Esophagus muscularis mucosa (tissue), 3 donors: ENCODE measurements around the gene OTOG.

Experiments used
- CTCF ChIP-seq, 3 experiments: fragments of 200-600 bp in 2 of 3; fragments of 450-650 bp in 1 of 3; sonication (generic) in 2 of 3; IDR thresholded peaks; one replicate each; pipeline ENCODE4 v1.5.1; 2017 to 2019; ENCODE audit warnings: antibody characterized with exemption in 3 of 3, mild to moderate bottlenecking in 2 of 3, moderate library complexity in 1 of 3
- POLR2AphosphoS5 ChIP-seq, 2 donors: sonication (generic); formaldehyde crosslinking; IDR thresholded peaks; one replicate each; pipeline ENCODE4 v1.6.1; 2017; ENCODE audit warnings: antibody characterized with exemption in 2 of 2

DNA sequence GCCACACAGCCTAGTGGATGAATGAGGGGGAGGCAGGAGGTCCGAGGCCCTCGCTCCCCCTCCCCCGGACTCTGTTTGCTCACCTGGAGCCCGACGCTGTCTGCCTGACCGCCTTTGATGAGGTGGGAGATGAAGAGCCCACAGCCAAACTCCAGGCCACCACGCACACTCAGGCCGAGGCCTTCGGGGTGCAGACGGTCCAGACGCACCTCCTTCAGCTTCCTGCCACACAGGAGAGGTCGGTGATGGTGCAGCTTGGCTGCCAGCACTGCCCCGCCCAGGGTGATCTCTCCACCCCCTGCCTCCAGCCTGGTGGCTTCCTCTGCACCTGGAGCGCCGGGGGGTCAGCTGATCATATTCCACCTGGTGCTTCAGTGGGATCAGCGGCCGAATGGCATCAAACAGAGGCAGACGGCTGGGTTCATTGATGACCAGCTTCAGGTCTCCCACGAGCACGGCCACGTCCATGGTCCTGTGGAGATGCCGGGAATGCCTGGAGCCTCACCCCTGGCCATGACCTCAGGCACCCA, 15.9 kb upstream of the OTOG start:
- TF ChIP-seq POLR2AphosphoS5 (IDR thresholded peaks at IDR 0.05), result no peak
- no peak for TF ChIP-seq CTCF (IDR thresholded peaks at IDR 0.05)
